ENCODE results near the gene AP5S1.

DNA sequence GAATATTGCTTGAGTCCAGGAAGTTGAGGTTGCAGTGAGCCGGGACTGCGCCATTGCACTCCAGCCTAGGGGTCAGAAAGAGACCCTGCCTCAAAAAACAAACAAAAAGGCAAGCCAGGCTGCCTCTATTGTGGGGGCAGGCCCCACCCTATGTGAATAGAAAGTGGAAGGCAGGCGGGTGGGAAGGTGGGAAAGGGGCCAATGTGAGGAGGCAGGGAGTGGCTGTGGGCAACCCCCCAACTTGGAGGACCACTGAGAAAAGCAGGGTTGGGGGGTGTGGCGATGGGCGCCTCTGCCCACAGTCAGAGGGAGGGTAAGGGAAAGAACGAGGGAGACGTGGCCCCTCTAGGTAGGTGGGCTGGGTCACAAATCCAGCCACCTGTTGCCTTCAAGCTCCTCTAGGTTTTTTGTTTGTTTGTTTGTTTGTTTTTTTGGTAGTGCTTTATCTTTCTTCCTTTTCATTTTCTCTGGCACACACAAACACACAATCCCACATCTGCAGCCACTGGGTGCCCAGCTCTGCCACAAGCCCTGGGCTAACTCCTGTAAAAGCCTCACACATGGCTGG is 5.3 kb upstream of the AP5S1 start:
- TF ChIP-seq, protein P1, sequence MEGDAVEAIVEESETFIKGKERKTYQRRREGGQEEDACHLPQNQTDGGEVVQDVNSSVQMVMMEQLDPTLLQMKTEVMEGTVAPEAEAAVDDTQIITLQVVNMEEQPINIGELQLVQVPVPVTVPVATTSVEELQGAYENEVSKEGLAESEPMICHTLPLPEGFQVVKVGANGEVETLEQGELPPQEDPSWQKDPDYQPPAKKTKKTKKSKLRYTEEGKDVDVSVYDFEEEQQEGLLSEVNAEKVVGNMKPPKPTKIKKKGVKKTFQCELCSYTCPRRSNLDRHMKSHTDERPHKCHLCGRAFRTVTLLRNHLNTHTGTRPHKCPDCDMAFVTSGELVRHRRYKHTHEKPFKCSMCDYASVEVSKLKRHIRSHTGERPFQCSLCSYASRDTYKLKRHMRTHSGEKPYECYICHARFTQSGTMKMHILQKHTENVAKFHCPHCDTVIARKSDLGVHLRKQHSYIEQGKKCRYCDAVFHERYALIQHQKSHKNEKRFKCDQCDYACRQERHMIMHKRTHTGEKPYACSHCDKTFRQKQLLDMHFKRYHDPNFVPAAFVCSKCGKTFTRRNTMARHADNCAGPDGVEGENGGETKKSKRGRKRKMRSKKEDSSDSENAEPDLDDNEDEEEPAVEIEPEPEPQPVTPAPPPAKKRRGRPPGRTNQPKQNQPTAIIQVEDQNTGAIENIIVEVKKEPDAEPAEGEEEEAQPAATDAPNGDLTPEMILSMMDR (IDR thresholded peaks at IDR 0.05; ENCODE audit: low read depth, low read length), result no peak
- no peak for TF ChIP-seq EZH2phosphoT487 (IDR thresholded peaks at IDR 0.05; ENCODE audit: low read depth)
